PC-9 (cell line): Measurements from ENCODE around the gene SGSH. TPM values are rescaled to one million over a fixed set of nuclear protein-coding genes. Genes with fewer than 3 reads are reported as not detected.

ENCODE experiments used
- BruUV-seq: library from RNA; stranded (reverse); fragments of 400-500 nt; replicated peaks from 2 replicates; lab custom pipeline; 2021; lab: Mats Ljungman, UMichigan
- CTCF ChIA-PET: fragments of 300-600 bp; sonication (Branson Sonifier 250); formaldehyde crosslinking; loops from one replicate; lab custom pipeline; 2022; ENCODE audit warnings: antibody characterized with exemption; lab: Charles Lee
- POLR2A ChIA-PET: fragments of 300-600 bp; sonication (Branson Sonifier 250); formaldehyde crosslinking; loops from one replicate; lab custom pipeline; 2022; ENCODE audit warnings: antibody characterized with exemption; ENCODE audit not compliant: unreplicated experiment; lab: Charles Lee
- DNase-seq, 2 experiments: peaks; one replicate each; pipeline versions ENCODE4 v3.0.0 to v3.0.0-alpha.2; 2015 to 2022; ENCODE audit warnings: mixed read lengths in 1 of 2
- H2AFZ ChIP-seq: fragments of 200-600 bp; sonication (generic); 2 replicates; pipeline ENCODE4 v1.8.1; 2017; ENCODE audit warnings: antibody characterized with exemption
- H3F3A ChIP-seq: fragments of 200-600 bp; sonication (generic); 2 replicates; pipeline ENCODE4 v1.8.1; 2017; ENCODE audit warnings: antibody characterized with exemption, mild to moderate bottlenecking, low read depth; ENCODE audit not compliant: insufficient read depth
- H3K27ac ChIP-seq: fragments of 200-600 bp; sonication (generic); 2 replicates; pipeline ENCODE4 v1.6.1; 2016; ENCODE audit warnings: mixed run types
- H3K27me3 ChIP-seq: fragments of 200-600 bp; sonication (generic); 2 replicates; pipeline ENCODE4 v1.6.1; 2016; ENCODE audit warnings: low read depth, mixed run types; ENCODE audit not compliant: insufficient read depth
- H3K36me3 ChIP-seq: fragments of 200-600 bp; sonication (generic); 2 replicates; pipeline ENCODE4 v1.6.1; 2016; ENCODE audit warnings: low read depth, mixed run types
- H3K4me1 ChIP-seq: fragments of 200-600 bp; sonication (generic); replicated peaks from 2 replicates; pipeline ENCODE4 v1.6.1; 2016; ENCODE audit warnings: mixed run types; ENCODE audit not compliant: insufficient read depth
- H3K4me2 ChIP-seq: fragments of 200-600 bp; sonication (generic); 2 replicates; pipeline ENCODE4 v1.6.1; 2017; ENCODE audit warnings: mixed run types
- H3K4me3 ChIP-seq: fragments of 200-600 bp; sonication (generic); 2 replicates; pipeline ENCODE4 v1.6.1; 2016; ENCODE audit warnings: mixed run types
- H3K79me2 ChIP-seq: fragments of 200-600 bp; sonication (generic); 2 replicates; pipeline ENCODE4 v1.6.1; 2017; ENCODE audit warnings: low read depth, mixed run types
- H3K9me2 ChIP-seq: fragments of 200-600 bp; sonication (generic); 2 replicates; pipeline ENCODE4 v1.8.1; 2017; ENCODE audit warnings: mild to moderate bottlenecking; ENCODE audit not compliant: insufficient read depth
- H3K9me3 ChIP-seq: fragments of 200-600 bp; sonication (generic); 2 replicates; pipeline ENCODE4 v1.8.1; 2016; ENCODE audit warnings: low read depth; ENCODE audit not compliant: insufficient read depth
- H4K20me1 ChIP-seq: fragments of 200-600 bp; sonication (generic); 2 replicates; pipeline ENCODE4 v1.8.1; 2017; ENCODE audit not compliant: insufficient read depth
- EZH2 ChIP-seq: fragments of 200-600 bp; sonication (generic); IDR thresholded peaks from 2 replicates; pipeline ENCODE4 v1.8.0; 2017; ENCODE audit warnings: antibody characterized with exemption, low read depth
- intact Hi-C: fragments of 100-400 bp; cut with micrococcal nuclease; formaldehyde crosslinking; loops from one replicate; pipeline ENCODE4 v1.10.0; 2022; ENCODE audit not compliant: unreplicated experiment
- total RNA-seq: library from RNA; stranded (reverse); gene quantifications from 2 replicates; pipeline ENCODE4 v1.2.3, GENCODE V29; 2021
- TF ChIP-seq, protein P1 (sequence below): fragments of 200-600 bp; sonication (generic); conservative IDR thresholded peaks from 2 replicates; pipeline ENCODE4 v1.6.1; 2017; ENCODE audit warnings: mixed run types, antibody characterized with exemption, mild to moderate bottlenecking, moderate library complexity

SGSH gene
- total RNA-seq, 1 experiment from 2014 or later = 28.4 TPM

DNA sequence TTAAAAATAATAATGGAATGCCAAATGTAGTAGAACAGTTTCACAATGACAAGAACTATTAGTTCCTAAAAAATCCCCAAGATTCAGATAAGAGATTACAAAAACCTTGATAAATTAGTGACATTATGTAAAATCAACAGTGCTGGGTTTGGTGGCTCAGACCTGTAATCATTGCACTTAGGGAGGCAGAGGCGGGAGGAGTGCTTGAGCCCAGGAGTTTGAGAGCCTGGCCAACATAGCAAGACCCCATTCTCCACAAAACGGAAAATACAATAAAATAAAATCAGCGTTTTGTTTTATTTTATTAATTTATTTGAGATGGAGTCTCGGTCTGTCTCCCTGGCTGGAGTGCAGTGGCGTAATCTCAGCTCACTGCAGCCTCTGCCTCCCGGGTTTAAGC lies 46.2 kb downstream of the SGSH start:
- Histone ChIP-seq H3K4me3 (no peak overlapping the region), H3K9me2 (no peaks in the 10 kb centered on the region), H3K27me3 (no peaks in the 10 kb centered on the region), H3F3A (no peaks in the 10 kb centered on the region), H2AFZ (no peak overlapping the region), H3K4me2 (no peak overlapping the region), H3K79me2 (no peaks in the 10 kb centered on the region), H3K9me3 (no peaks in the 10 kb centered on the region), H3K4me1 (peaks cover 18% of the 10 kb centered on the region), H4K20me1 (no peaks in the 10 kb centered on the region), H3K27ac (no peak overlapping the region), H3K36me3 (no peaks in the 10 kb centered on the region)
- TF ChIP-seq EZH2 = no peak
- TF ChIP-seq, protein P1, sequence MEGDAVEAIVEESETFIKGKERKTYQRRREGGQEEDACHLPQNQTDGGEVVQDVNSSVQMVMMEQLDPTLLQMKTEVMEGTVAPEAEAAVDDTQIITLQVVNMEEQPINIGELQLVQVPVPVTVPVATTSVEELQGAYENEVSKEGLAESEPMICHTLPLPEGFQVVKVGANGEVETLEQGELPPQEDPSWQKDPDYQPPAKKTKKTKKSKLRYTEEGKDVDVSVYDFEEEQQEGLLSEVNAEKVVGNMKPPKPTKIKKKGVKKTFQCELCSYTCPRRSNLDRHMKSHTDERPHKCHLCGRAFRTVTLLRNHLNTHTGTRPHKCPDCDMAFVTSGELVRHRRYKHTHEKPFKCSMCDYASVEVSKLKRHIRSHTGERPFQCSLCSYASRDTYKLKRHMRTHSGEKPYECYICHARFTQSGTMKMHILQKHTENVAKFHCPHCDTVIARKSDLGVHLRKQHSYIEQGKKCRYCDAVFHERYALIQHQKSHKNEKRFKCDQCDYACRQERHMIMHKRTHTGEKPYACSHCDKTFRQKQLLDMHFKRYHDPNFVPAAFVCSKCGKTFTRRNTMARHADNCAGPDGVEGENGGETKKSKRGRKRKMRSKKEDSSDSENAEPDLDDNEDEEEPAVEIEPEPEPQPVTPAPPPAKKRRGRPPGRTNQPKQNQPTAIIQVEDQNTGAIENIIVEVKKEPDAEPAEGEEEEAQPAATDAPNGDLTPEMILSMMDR = no peak
- intact Hi-C loops = no loop called here
- BruUV-seq = no TSS peak
- ChIA-PET CTCF (no interaction called here), POLR2A (no interaction called here)
- no peak for DNase-seq

DNA sequence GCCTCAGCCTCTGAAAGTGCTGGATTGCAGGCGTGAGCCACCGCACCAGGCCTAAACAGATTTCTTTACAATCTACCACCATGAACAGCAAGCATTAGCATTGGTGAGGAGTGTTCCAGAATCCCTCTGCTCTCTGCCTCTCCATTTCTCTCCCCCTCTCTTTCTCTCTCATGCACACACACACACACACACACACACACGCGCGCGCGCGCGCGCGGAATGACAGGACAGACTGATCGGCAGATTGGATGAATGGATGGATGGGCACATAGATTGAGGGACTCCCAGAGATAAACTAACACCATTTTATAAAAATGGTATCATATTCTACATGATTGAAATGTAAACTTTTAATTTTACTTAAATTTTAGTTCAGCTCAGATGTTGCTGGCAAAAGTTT lies 47.0 kb downstream of the SGSH start:
- Histone ChIP-seq H3K9me2 (no peaks in the 10 kb centered on the region), H3K4me1 (peaks cover 18% of the 10 kb centered on the region), H2AFZ (no peak overlapping the region), H3K27ac (no peak overlapping the region), H4K20me1 (no peaks in the 10 kb centered on the region), H3K36me3 (no peaks in the 10 kb centered on the region), H3K4me2 (no peak overlapping the region), H3K9me3 (no peaks in the 10 kb centered on the region), H3K27me3 (no peaks in the 10 kb centered on the region), H3K79me2 (no peaks in the 10 kb centered on the region), H3F3A (no peaks in the 10 kb centered on the region), H3K4me3 (no peak overlapping the region)
- DNase-seq = no peak
- BruUV-seq = no TSS peak
- CTCF ChIA-PET = no interaction called here
- TF ChIP-seq, protein P1 = no peak
- no peak for TF ChIP-seq EZH2
- intact Hi-C loops = no loop called here
- POLR2A ChIA-PET = no interaction called here

DNA sequence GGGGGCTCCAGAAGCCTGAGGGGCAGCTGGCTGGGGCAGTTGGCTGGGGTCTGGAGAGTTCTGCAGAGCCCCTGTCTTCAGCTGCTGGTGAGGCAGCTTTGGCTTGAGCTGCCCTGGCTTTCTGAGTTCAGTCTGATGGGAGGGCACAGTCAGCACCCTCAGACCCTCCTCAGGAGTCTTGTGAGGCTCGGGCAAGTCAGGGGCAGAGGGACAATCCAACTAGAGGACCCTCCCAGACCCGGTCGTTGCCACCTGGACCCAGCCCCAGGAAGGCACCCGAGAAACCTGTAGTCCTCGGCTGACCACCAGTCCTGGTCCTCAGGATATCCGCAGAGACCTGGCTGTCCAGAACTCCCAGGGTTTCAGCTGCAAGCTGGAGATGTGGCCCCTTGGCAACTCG lies 48.5 kb downstream of the SGSH start:
- Histone ChIP-seq H3K9me3 (no peaks in the 10 kb centered on the region), H4K20me1 (no peaks in the 10 kb centered on the region), H2AFZ (no peak overlapping the region), H3K4me2 (no peak overlapping the region), H3K9me2 (no peaks in the 10 kb centered on the region), H3K27ac (no peak overlapping the region), H3K4me1 (peaks cover 18% of the 10 kb centered on the region), H3K79me2 (no peaks in the 10 kb centered on the region), H3K36me3 (no peaks in the 10 kb centered on the region), H3F3A (no peaks in the 10 kb centered on the region), H3K27me3 (no peaks in the 10 kb centered on the region), H3K4me3 (no peak overlapping the region)
- ChIA-PET POLR2A (interaction anchor here (0.5 kb wide), 1 partner anchor 26 kb away, joined by 5 read pairs; no protein-coding TSS in a partner anchor), CTCF (no interaction called here)
- BruUV-seq = no TSS peak
- no peak for DNase-seq
- TF ChIP-seq EZH2 = no peak
- TF ChIP-seq, protein P1 = no peak
- intact Hi-C loops = no loop called here
